ENCODE measurements around the gene AK2. TPM values are rescaled to one million over a fixed set of nuclear protein-coding genes. Genes with fewer than 3 reads are reported as not detected.
"Not testable (repeated sequence)": the region's sequence is repeated elsewhere in the genome, so short reads cannot be mapped to it uniquely, and the experiment has no call there.

Gene AK2
- total RNA-seq, 1 donor from 2014 or later, result 94.6 TPM

DNA sequence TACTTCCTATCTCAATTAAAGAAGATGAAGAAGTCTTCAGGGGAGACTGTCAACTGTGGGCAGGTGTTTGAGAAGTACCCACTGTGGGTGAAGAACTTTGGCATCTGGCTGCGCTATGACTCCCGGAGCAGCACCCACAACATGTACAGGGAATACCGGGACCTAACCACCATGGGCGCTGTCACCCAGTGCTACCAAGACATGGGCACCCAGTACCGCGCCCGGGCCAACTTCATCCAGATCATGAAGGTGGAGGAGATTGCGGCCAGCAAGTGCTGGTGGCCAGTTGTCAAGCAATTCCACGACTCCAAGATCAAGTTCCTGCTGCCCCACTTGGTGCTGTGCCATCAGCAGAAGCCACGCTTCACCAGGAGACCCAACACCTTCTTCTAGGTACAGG lies 56.6 kb downstream of the AK2 start:
- Mint-ChIP-seq H3K4me1 (ENCODE audit: unreplicated experiment) (peaks cover 29% of the 10 kb centered on the region), H3K27ac (ENCODE audit: unreplicated experiment) (no peak overlapping the region), H3K4me3 (ENCODE audit: unreplicated experiment) (no peak overlapping the region), H3K9me3 (ENCODE audit: unreplicated experiment) (no peaks in the 10 kb centered on the region), H3K36me3 (ENCODE audit: unreplicated experiment) (no peaks in the 10 kb centered on the region), H3K27me3 (ENCODE audit: unreplicated experiment) (no peaks in the 10 kb centered on the region)
- DNase-seq (ENCODE audit: extremely low spot score, unreplicated experiment), result no peak
- TF ChIP-seq, protein P1, sequence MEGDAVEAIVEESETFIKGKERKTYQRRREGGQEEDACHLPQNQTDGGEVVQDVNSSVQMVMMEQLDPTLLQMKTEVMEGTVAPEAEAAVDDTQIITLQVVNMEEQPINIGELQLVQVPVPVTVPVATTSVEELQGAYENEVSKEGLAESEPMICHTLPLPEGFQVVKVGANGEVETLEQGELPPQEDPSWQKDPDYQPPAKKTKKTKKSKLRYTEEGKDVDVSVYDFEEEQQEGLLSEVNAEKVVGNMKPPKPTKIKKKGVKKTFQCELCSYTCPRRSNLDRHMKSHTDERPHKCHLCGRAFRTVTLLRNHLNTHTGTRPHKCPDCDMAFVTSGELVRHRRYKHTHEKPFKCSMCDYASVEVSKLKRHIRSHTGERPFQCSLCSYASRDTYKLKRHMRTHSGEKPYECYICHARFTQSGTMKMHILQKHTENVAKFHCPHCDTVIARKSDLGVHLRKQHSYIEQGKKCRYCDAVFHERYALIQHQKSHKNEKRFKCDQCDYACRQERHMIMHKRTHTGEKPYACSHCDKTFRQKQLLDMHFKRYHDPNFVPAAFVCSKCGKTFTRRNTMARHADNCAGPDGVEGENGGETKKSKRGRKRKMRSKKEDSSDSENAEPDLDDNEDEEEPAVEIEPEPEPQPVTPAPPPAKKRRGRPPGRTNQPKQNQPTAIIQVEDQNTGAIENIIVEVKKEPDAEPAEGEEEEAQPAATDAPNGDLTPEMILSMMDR (IDR thresholded peaks at IDR 0.05), result no peak

DNA sequence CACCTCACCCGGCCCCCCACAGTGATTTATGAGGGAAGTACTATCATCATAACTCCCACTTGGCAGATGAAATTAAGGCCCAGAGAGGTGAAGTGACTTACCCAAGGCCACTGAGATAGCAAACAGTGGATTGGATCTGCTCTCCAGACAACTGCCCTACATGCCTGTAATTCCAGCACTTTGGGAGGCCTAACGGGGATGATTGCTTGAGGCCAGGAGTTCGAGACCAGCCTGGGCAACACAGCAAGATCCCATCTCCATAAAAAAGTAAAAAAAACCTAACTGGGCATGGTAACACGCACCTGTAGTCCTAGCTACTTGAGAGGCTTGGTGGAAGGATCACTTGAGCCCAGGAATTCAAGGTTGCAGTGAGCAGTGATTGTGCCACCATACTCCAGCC lies 57.8 kb downstream of the AK2 start:
- H3K4me1 Mint-ChIP-seq (ENCODE audit: unreplicated experiment), result peaks cover 22% of the 10 kb centered on the region
- no peaks in the 10 kb centered on the region for H3K9me3 Mint-ChIP-seq (ENCODE audit: unreplicated experiment)
- TF ChIP-seq, protein P1 (IDR thresholded peaks at IDR 0.05), result no peak
- no peaks in the 10 kb centered on the region for H3K36me3 Mint-ChIP-seq (ENCODE audit: unreplicated experiment)
- DNase-seq (ENCODE audit: extremely low spot score, unreplicated experiment), result no peak
- no peak overlapping the region for H3K27ac Mint-ChIP-seq (ENCODE audit: unreplicated experiment)
- no peak overlapping the region for H3K4me3 Mint-ChIP-seq (ENCODE audit: unreplicated experiment)
- no peaks in the 10 kb centered on the region for H3K27me3 Mint-ChIP-seq (ENCODE audit: unreplicated experiment)

DNA sequence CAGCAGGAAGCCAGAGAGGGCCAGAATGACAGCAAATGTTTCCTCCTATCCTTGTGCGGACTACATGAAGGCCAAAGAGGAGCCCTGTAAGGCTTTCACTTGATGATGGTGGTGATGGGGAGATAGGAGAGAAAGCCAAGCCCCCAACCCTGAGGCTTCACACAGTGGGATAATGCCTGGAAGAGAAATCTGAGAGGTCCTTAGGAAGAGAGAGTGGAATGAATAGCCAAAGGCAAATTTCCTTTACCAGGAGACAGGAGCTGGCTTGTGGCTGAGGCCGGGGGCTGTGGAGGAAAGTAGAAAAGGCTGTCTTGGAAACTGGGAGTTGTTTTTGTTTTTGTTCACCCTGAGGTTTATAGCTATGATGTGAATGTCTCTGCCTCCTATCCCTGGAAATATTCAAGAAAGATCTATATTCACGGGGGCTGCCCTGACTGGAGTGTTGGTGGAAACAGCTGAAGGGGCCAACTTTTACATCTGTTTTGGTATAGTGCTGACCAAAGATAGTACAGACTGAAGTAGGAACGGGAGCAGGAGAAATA lies 59.1 kb downstream of the AK2 start:
- Mint-ChIP-seq H3K27ac (ENCODE audit: unreplicated experiment) (peak overlapping the region; percentile 84), H3K4me1 (ENCODE audit: unreplicated experiment) (peaks cover 25% of the 10 kb centered on the region), H3K36me3 (ENCODE audit: unreplicated experiment) (no peaks in the 10 kb centered on the region), H3K4me3 (ENCODE audit: unreplicated experiment) (no peak overlapping the region), H3K9me3 (ENCODE audit: unreplicated experiment) (no peaks in the 10 kb centered on the region), H3K27me3 (ENCODE audit: unreplicated experiment) (no peaks in the 10 kb centered on the region)
- DNase-seq (ENCODE audit: extremely low spot score, unreplicated experiment), result no peak
- TF ChIP-seq, protein P1 (IDR thresholded peaks at IDR 0.05), result no peak

DNA sequence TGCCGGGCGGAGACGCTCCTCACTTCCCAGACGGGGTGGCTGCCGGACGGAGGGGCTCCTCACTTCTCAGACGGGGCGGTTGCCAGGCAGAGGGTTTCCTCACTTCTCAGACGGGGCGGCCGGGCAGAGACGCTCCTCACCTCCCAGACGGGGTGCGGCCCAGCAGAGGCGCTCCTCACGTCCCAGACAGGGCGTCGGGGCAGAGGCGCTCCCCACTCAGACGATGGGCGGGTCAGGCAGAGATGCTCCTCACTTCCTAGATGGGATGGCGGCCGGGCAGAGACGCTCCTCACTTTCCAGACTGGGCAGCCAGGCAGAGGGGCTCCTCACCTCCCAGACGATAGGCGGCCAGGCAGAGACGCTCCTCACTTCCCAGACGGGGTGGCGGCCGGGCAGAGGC lies 61.6 kb downstream of the AK2 start:
- not testable (repeated sequence) for H3K27me3 Mint-ChIP-seq (ENCODE audit: unreplicated experiment); H3K36me3 Mint-ChIP-seq (ENCODE audit: unreplicated experiment); H3K27ac Mint-ChIP-seq (ENCODE audit: unreplicated experiment)

DNA sequence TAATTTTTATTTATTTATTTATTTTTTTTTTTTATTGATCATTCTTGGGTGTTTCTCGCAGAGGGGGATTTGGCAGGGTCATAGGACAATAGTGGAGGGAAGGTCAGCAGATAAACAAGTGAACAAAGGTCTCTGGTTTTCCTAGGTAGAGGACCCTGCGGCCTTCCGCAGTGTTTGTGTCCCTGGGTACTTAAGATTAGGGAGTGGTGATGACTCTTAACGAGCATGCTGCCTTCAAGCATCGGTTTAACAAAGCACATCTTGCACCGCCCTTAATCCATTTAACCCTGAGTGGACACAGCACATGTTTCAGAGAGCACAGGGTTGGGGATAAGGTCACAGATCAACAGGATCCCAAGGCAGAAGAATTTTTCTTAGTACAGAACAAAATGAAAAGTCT lies 63.2 kb downstream of the AK2 start:
- H3K4me3 Mint-ChIP-seq (ENCODE audit: unreplicated experiment); H3K36me3 Mint-ChIP-seq (ENCODE audit: unreplicated experiment); H3K9me3 Mint-ChIP-seq (ENCODE audit: unreplicated experiment); H3K27me3 Mint-ChIP-seq (ENCODE audit: unreplicated experiment); DNase-seq (ENCODE audit: extremely low spot score, unreplicated experiment); H3K27ac Mint-ChIP-seq (ENCODE audit: unreplicated experiment): not testable (repeated sequence)
- peaks cover 18% of the 10 kb centered on the region for H3K4me1 Mint-ChIP-seq (ENCODE audit: unreplicated experiment)

More for the DNA sequence above, 61.6 kb downstream of the AK2 start:
- DNase-seq (ENCODE audit: extremely low spot score, unreplicated experiment); H3K9me3 Mint-ChIP-seq (ENCODE audit: unreplicated experiment); H3K4me3 Mint-ChIP-seq (ENCODE audit: unreplicated experiment): not testable (repeated sequence)
- H3K4me1 Mint-ChIP-seq (ENCODE audit: unreplicated experiment), result peaks cover 18% of the 10 kb centered on the region

DNA sequence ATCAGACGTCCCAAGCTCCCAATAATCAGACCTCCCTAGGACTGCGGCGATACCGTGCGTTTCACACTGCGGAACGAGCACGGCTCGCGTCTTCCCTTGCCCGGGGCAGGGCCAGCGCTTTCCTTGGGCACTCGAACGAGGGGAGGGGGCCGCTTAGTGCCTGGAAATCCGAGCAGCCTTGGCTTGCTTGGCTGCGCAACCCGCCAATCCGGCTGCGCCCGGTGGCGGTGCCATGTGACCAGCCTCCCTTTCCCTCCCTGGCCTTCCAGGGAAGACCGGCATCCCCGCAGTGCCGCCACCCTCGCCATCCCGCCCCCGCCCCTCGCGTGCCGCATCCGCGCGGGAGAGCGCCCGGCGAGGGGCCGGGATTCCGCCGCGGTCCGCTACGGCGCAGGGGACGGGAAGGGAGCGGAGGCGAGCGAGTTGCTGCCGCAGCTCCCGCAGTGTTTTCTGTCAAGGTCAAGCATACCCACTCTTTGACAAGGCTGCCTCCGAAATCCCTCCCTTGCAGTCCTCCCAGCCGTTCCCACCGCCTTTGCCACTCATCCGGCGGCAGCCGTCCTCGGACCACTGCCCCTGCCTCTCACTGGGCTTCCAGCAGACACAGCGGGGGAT lies 63.8 kb downstream of the AK2 start:
- peaks cover 4% of the 10 kb centered on the region for H3K27me3 Mint-ChIP-seq (ENCODE audit: unreplicated experiment)
- DNase-seq (ENCODE audit: extremely low spot score, unreplicated experiment), result peak; percentile 87
- TF ChIP-seq, protein P1 (IDR thresholded peaks at IDR 0.05), result no peak
- no peaks in the 10 kb centered on the region for H3K9me3 Mint-ChIP-seq (ENCODE audit: unreplicated experiment)
- H3K4me1 Mint-ChIP-seq (ENCODE audit: unreplicated experiment), result peaks cover 15% of the 10 kb centered on the region
- peak overlapping the region; percentile 59 for H3K27ac Mint-ChIP-seq (ENCODE audit: unreplicated experiment)
- peak overlapping the region; percentile 76 for H3K4me3 Mint-ChIP-seq (ENCODE audit: unreplicated experiment)
- H3K36me3 Mint-ChIP-seq (ENCODE audit: unreplicated experiment), result no peaks in the 10 kb centered on the region
